OCI-LY7 (cell line): Measurements from ENCODE around the gene SDK2.

Experiments used
- EZH2phosphoT487 ChIP-seq: fragments of 200-600 bp; sonication (generic); IDR thresholded peaks from 2 replicates; pipeline ENCODE4 v1.6.1; 2018; ENCODE audit warnings: low read depth, borderline replicate concordance, mild to moderate bottlenecking, mixed run types, antibody characterized with exemption, low read length, moderate library complexity, mixed read lengths
- TF ChIP-seq, protein P1 (sequence below): fragments of 200-600 bp; sonication (generic); conservative IDR thresholded peaks from 2 replicates; pipeline ENCODE4 v1.5.1; 2014; ENCODE audit warnings: mild to moderate bottlenecking, antibody characterized with exemption, low read length, moderate library complexity, mixed read lengths

DNA sequence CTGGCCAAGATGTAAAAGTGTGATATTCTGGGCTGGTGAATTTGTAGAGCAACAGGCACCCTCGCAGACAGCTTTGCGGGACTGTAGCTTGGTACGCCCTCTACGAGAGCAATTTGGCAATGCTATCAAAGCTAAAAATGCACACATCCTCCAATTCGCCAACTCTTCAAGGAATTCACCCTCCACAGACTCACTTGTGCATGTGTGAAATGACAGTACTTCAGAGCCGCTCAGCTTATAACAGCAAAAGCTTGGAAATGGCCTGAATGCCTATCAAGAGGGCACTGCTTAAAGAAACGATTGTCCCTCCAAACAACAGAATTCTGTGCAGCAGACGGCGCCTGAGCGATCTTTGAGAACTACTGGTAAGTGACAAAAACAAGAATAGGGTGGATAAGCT lies 130.8 kb downstream of the SDK2 start:
- TF ChIP-seq, protein P1, sequence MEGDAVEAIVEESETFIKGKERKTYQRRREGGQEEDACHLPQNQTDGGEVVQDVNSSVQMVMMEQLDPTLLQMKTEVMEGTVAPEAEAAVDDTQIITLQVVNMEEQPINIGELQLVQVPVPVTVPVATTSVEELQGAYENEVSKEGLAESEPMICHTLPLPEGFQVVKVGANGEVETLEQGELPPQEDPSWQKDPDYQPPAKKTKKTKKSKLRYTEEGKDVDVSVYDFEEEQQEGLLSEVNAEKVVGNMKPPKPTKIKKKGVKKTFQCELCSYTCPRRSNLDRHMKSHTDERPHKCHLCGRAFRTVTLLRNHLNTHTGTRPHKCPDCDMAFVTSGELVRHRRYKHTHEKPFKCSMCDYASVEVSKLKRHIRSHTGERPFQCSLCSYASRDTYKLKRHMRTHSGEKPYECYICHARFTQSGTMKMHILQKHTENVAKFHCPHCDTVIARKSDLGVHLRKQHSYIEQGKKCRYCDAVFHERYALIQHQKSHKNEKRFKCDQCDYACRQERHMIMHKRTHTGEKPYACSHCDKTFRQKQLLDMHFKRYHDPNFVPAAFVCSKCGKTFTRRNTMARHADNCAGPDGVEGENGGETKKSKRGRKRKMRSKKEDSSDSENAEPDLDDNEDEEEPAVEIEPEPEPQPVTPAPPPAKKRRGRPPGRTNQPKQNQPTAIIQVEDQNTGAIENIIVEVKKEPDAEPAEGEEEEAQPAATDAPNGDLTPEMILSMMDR, result no peak
- TF ChIP-seq EZH2phosphoT487, result no peak
